GM18519 (cell line): ENCODE measurements around the gene EIF2A.
A peak's percentile ranks its signal among the peaks of the same experiment; 100 is the strongest.
"Not testable (repeated sequence)": the region's sequence is repeated elsewhere in the genome, so short reads cannot be mapped to it uniquely, and the experiment has no call there.

ENCODE experiments used
- ATAC-seq: cut with Tn5 transposase; IDR thresholded peaks from one replicate; pipeline ENCODE4 v1.9.1; 2021; ENCODE audit warnings: mild to moderate bottlenecking, moderate library complexity; ENCODE audit not compliant: unreplicated experiment, low FRiP score

The EIF2A gene

DNA sequence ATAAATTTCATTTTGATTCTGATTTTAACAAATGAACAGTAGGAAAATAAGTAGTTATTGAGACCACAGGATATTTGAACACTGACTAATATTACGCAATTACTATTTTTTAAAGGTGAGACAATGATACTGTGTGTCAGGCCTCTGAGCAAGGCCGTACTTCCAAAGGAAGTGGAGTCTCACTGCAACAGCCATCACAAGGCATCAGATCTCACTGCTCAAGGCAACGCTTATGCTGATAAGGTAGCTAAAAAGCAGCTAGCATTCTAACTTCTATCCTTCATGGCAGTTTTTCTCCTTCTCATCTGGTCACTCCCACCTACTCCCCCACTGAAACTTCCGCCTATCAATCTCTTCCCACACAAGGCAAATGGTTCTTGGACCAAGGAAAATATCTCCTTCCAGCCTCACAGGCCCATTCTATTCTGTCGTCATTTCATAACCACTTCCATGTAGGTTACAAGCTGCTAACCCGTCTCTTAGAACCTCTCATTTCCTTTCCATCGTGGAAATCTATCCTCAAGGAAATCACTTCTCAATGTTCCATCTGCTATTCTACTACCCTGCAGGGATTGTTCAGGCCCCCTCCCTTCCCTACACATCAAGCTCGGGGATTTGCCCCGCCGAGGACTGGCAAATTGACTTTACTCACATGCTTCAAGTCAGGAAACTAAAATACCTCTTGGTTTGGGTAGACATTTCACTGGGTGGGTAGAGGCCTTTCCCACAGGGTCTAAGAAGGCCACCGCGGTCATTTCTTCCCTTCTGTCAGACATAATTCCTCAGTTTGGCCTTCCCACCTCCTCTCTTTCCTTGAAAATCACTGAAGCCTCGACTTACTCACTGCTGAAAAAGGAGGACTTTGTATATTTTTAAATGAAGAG, 54.3 kb downstream of the EIF2A start:
- not testable (repeated sequence) for ATAC-seq

DNA sequence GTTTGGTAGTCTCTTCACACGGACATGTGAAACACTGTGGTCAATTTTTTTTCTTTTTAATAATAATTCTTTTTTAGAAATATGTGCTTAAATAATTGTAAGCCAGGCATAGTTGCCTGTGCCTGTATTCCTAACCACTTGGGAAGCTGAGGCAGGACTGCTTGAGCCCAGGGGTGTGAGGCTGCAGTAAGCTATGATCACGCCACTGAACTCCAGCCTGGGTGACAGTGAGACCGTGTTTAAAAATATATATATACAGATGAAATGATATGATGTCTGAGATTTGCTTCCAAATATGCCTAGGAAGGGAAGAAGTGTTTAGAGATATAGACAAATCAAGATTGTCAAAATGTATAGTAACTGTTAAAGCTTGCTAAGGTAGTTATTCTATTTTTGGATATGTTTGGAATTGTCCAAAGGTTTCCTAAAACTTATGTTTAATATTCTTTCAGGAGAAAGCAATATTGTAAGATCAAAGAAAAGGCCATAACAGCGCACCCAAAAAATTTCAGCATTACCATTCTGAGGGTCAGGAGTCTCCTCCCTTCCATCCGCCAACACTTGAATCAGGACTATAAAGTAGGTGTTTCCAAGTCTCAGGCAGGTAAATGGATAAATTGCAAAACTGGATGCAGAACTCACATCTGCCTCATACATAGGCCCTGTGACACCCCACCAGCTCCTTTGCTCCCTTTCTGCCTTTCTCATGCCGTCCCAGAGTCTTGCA, 56.0 kb downstream of the EIF2A start:
- ATAC-seq, result peak; percentile 0

DNA sequence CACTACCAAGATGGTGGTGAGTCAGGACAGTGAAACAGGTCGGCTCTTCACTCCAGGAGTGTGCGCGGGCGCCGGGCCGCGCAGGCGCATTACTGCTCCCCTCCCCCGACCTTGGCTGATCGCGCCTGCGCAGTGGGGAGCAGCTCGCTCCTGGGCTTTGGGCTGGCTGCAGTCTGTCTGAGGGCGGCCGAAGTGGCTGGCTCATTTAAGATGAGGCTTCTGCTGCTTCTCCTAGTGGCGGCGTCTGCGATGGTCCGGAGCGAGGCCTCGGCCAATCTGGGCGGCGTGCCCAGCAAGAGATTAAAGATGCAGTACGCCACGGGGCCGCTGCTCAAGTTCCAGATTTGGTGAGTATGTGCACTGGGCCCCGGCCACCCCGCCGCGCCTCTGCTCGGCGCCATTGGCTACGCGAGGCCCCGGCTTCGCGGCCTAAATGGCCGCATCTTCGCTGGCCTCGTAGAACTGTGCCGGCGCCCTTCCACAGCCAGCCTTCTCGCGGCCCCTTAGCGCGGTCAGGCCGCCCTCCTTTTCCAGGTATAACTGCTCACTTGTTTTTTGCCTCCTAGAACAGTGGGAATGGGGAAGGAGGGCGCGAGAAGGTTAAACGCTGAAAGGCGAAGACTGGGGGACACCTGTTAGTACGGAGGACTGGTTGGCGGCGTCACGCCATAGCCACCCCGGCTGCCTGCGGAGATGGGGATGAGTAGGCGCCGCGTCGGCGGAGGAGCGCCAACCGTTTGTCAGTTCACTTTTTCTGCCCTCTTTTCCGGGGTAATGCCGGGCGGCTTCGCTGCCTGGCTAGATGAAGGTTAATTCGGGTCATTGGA, 56.8 kb downstream of the EIF2A start, which contains the start of gene SELENOT:
Gene SELENOT, plus strand, starts transcription at position 169 of the 827 bp plus-strand sequence. Its CDS starts 42 bp downstream, at position 211.
- peak; percentile 42 for ATAC-seq

DNA sequence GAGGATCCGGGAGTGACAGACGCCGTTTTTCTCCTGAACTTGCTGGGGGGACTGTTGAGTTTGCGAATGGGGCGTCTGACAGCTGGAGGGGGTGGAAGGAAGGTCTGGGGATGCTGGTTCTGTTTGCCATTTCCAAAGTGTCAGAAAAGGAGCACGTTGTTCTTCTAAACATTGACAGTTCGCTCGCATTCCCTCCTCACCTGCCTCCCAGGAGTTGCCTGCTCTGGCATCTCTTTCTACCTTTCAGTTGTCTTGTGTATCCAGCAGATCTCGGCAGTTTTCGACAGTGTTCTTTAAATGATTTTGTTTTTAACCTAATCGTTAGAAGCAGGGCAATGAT, 57.4 kb downstream of the EIF2A start:
- no peak for ATAC-seq

DNA sequence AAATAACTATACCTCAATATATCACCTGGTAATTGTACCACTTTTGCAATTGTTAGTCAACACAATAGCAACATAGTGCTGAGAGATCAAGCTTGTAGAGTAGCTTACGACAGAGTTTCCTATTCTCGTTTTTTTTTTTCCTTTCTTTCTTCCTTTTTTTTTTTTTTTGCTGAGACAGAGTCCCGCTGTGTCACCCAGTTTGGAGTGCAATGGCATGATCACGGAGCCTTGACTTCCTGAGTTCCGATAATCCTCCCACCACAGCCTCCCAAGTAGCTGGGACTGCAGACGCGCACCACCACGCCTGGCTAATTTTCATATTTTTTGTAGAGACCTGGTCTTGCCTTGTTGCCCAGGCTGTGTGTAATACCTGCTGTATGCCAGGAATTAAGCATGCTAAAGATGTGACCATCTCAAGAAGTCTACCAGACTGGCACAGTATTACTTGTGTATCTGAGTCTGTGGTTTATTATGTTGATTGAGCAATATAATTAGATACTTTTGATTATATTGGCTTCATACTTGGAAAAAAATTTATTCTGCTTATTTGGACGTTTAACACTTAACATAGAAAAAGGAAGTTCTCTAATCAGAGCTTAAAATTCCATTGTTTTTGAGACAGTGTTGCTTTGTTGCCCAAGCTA, 59.5 kb downstream of the EIF2A start:
- ATAC-seq, result no peak

DNA sequence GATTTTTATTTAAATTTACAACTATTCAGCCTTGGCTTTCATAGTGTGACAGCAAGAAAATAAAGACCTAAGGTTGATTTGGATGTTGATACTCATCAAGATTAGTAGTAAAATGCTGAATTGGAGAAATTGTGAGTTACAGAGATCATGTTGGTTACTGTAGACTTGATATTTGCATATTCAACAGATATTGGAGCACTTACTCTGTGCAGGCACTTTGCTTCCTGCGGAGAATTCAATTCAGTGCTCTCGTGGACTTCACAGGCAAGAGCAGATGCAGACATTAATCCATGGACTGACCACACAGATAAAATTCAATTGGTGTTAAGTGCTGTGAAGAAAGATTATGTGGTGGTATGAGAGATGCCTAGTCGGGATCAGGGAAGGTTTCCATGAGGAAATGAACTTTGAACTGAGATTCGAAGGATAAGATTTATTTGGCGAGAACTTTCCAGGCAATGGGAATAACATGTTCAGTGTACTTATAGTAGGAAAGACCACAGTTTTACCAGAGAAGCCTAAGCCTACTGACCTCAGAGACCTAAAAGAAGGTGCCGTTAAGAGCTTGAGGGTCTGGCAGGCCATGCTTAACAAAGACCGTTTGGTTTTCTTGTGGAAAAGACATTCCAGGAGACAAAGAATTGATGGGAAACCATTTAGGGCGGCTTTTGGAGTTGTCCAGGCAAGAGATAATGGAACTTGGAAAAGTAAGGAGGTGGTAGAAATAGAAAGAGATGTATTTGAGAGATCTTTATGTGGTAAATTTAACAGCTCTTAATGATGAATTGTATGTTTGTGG, 60.9 kb downstream of the EIF2A start:
- no peak for ATAC-seq

DNA sequence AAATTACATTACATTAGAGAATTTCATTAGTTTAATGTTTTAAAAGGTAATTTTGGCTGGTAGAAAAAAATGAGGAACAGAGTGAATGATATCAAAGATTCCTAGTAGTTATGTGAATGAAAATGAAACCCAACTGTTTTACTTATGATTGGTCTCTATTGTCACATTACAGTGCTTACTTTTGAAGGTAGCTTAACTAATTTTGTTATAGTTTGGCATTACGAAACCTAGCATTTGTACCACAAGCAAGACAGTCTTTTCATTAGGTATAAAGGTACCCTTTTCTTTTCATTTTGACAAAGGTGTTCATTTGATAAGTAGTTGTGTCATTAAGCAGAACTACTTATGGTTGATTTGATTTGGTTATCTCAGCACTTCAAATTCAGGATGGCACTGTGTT, 63.4 kb downstream of the EIF2A start:
- ATAC-seq, result no peak

DNA sequence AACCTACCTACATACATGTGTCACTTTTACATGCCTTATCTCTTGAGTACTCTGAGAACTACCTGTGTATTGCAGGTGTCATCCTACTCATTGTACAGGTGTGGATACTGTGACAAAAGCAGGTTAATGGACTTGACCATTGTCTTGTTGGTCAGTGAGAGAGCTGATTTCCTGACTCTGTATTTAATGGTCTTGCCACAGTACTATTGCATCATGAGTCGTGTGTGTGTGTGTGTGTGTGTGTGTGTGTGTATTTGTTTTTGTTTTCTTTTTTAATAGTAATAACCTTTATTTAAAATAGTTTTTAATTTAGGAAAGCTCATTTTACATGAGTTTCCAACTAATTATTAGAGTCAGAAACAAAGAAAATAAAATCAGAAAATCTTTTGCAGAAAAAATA, 64.2 kb downstream of the EIF2A start:
- ATAC-seq, result no peak

DNA sequence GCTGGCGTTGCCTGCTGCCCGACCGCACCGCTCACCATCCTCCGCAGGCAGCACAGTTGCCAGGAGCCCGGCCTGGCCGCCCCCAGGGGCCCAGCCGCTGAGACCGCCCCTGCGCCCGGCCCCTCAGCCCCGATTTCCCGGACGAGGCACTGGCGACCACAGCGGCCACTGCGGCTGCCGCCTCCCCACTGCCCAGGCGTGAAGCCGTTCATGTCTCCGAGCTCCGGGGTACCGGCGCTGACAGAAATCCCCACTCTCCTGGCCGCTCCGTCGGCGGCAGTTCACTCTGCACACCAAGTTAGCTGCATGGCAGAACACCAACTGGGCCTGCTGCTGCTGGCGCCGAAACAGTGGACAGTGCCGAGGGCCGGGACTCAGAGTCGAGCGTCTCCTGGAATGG, 65.1 kb downstream of the EIF2A start:
- ATAC-seq, result no peak

DNA sequence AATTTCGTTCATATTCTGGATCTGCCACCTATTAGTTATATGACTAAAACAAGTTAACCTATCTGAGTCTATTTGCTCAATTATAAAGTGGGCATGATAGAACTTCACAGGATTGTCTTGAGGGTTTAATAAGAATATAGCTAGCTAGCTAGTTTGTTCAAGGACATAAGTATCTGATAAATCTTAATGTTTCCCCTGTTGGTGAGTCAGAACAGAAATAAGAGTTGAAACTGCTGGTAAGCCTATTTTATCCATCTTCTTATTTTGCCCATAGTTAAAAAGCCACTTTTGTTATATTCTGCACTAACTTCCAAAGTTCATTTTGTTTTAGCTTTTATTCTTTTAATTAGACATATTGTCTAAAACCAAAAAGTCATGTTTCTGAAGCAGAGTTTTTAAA, 65.9 kb downstream of the EIF2A start:
- no peak for ATAC-seq

DNA sequence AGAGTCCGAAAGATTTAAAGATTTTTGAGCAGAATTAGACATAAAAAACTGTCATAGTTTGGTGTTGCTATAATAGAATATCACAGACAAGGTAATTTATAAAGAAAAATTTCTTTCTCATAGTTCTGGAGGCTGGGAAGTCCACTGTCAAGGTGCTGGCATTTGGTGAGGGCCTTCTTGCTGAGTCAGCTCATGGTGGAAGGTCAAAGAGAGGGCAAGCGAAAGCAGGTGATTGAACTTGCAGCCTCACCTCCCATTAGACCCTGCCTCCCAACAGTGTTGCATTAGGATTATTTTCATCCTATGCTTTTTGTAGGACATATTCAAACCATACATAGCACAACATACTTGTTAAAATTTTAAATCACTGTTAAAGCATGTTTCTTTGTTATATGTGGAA, 66.4 kb downstream of the EIF2A start:
- no peak for ATAC-seq

DNA sequence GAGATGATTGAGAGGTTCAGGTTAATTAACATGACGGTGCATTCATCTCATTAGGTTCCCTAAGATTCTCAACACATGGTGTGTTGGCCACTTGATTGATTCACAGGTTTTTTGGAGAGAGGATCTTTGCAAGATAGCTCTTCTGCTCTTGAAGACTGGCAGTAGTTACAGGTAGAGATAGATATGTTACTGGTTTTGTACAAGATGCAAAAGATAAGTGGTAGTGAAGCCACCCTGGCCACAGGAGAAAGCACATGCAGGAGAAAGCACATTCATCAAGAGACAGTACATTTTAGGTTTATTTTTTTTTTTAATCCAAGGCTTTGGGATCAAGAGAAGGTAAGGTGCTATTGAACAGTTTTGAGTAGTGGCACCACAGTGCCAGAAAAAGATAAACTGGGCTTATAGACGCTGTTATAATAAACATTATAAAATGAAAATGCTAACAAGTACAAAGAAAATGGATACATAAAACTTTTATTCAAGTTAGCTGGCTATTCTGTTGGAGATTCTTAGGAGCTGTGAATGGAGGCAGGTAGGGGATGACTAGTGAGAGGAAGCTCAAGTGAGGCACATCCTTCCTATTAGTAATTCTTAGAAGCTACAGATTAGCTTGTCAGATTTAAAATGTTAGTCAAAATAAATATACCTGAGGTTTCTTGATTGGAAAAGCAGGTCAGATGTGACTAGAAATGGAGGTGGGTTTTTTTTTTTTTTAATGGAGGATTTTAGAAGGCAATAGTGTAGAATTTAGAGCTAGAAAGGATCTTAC, 67.3 kb downstream of the EIF2A start:
- no peak for ATAC-seq

DNA sequence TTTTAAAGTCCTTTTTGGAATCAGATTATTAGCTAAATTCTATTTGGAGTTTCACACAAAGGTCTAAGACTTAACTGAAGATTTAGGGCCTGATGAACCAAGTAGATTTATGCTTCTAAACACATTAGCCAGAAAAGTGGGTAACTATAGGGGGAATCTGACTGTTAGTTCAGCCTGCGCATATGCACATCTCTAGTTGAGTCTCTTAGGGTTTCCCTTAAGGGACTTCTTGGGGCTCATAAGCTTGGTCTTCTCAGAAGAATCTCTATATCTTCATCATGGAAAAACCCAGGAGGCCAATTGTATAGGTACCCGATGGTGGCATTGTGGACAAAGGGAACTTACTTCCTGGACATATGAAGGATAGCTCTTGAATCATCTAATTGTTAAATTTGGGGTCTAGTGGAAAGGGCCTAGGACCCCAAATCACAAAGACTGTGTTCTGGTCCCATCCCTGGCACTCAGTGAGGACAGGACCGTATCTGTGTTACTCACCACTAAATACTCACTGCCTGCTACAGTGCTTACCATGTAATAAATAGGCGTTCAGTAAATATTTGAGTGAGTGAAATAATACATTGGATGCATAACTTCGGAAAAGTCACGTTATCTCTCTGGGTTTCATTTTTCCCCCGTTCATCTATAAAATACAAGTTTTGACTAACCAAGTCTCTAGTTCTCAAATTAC, 73.6 kb downstream of the EIF2A start:
- ATAC-seq, result no peak

DNA sequence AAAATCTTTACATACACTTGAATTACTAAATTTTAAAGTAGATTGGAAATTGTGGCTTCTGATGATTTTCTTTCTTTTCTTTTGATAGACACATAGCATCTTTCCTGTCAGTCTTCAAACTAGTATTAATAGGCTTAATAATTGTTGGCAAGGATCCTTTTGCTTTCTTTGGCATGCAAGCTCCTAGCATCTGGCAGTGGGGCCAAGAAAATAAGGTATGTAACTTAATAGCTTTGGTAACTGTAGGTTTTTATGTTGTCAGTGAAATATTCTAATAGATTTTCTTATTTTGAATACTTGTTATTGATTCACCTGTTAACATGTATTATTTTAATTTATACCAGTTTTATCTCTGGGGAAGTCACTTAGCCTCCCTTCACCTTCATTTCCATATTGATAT, 76.4 kb downstream of the EIF2A start:
- ATAC-seq, result not testable (repeated sequence)

DNA sequence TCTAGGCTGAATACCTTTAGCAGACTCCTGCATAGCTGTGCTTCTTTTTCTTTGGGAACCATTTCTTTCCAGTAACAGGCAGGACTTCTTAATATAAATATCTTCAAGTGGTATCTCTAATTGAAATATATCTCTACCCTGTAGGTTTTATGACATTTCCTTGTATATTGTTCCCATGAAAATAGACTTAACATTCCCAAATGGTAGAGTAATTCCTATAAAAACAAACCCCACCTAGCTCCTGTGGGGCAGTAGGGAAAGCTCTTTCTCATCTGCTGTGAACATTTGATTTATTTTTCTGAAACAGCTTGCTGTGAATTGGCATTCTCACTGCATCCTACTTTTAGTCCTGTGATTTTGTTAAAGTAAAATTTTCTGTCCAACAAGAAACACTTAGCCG, 77.4 kb downstream of the EIF2A start:
- no peak for ATAC-seq

DNA sequence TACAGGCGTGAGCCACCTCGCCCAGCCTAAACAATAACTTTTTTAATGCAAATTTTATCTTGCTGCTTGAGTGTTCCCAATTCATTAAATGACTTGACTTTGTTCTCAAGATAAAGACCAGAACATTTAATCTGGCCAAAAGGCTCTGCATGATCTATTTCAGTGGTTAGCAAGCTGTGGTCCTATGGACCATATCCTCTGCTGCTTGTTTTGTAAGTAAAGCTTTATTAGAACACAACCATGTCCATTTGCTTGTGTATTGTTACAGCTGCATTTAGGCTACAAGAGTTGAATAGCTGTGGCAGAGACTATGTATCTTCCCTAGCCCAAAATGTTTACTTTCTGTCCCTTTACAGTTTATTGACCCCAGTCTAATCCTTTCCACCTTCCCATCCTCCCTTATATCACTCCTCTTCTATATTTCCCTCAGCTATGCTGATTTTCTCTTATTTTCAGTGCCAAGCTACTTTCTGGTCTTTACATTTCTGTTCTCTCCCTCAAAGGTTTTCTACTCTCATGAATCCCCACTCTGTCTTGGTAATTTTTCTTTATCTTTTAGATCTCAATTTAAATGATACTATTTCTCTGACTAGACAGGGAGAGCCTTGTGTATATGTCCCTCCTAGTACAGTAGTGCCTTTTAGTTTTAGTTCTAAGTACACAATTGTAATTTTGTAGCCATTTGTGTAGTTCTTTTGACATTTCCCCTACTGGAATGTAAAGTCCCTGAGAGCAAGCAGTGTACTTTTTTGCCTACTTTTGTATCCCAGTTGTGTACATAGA, 79.8 kb downstream of the EIF2A start:
- ATAC-seq, result no peak

DNA sequence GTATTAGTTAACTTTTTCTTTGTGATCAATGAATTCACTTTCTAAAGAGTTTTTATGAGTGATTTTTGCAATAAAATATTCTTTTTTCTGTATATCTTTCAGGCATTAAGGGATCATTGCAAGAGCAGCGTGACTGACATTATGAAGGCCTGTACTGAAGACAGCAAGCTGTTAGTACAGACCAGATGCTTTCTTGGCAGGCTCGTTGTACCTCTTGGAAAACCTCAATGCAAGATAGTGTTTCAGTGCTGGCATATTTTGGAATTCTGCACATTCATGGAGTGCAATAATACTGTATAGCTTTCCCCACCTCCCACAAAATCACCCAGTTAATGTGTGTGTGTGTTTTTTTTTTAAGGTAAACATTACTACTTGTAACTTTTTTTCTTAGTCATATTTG, 81.0 kb downstream of the EIF2A start:
- no peak for ATAC-seq
